Suprapubic skin (tissue), 3 donors: ENCODE measurements around the gene EVA1C.

Experiments
- CTCF ChIP-seq, 2 donors: fragments of 200-600 bp in 1 of 2; fragments of 450-650 bp in 1 of 2; sonication (generic) in 1 of 2; IDR thresholded peaks; one replicate each; pipeline ENCODE4 v1.5.1; 2016 to 2019; ENCODE audit warnings: antibody characterized with exemption in 2 of 2, mild to moderate bottlenecking in 1 of 2, moderate library complexity in 1 of 2
- EP300 ChIP-seq: sonication (generic); formaldehyde crosslinking; IDR thresholded peaks from one replicate; pipeline ENCODE4 v1.6.1; 2017; ENCODE audit warnings: antibody characterized with exemption

- TF ChIP-seq CTCF (IDR thresholded peaks at IDR 0.05) (no peak), EP300 (peak; percentile 93)
Measured at GRCh38 chr21:32411350-32412161, 950 bp upstream of the EVA1C start.
